KMS-11 (cell line): Measurements from ENCODE around the gene WBP1.

ENCODE experiments used
- H2AFZ ChIP-seq: fragments of 200-600 bp; sonication (generic); 2 replicates; pipeline ENCODE4 v1.6.1; 2016; ENCODE audit warnings: antibody characterized with exemption, mixed run types, low read depth
- H3K27ac ChIP-seq: fragments of 200-600 bp; sonication (generic); 2 replicates; pipeline ENCODE4 v1.6.1; 2016; ENCODE audit warnings: mild to moderate bottlenecking, mixed run types
- H3K27me3 ChIP-seq: fragments of 200-600 bp; sonication (generic); 2 replicates; pipeline ENCODE4 v1.6.1; 2017; ENCODE audit warnings: mild to moderate bottlenecking, low read depth, mixed run types, moderate library complexity; ENCODE audit not compliant: insufficient read depth
- H3K36me3 ChIP-seq: fragments of 200-600 bp; sonication (generic); 2 replicates; pipeline ENCODE4 v1.6.1; 2017; ENCODE audit warnings: mild to moderate bottlenecking, mixed run types; ENCODE audit not compliant: insufficient read depth
- H3K4me1 ChIP-seq: fragments of 200-600 bp; sonication (generic); 2 replicates; pipeline ENCODE4 v1.6.1; 2016; ENCODE audit warnings: mild to moderate bottlenecking, low read depth, mixed run types; ENCODE audit not compliant: poor library complexity, severe bottlenecking
- H3K4me2 ChIP-seq: fragments of 200-600 bp; sonication (generic); 2 replicates; pipeline ENCODE4 v1.7.0; 2016; ENCODE audit warnings: mild to moderate bottlenecking, mixed run types
- H3K4me3 ChIP-seq: fragments of 200-600 bp; sonication (generic); IDR thresholded peaks from 2 replicates; pipeline ENCODE4 v1.6.1; 2017; ENCODE audit warnings: low read depth, low read length, mixed read lengths; ENCODE audit not compliant: insufficient read depth
- H3K79me2 ChIP-seq: fragments of 200-600 bp; sonication (generic); 2 replicates; pipeline ENCODE4 v1.6.1; 2016; ENCODE audit warnings: low read depth, mixed run types; ENCODE audit not compliant: insufficient read depth
- H3K9ac ChIP-seq: fragments of 200-600 bp; sonication (generic); 2 replicates; pipeline ENCODE4 v1.6.1; 2016; ENCODE audit warnings: mild to moderate bottlenecking, mixed run types
- H4K20me1 ChIP-seq: fragments of 200-600 bp; sonication (generic); 2 replicates; pipeline ENCODE4 v1.6.1; 2016; ENCODE audit warnings: mild to moderate bottlenecking, mixed run types; ENCODE audit not compliant: insufficient read depth
- TF ChIP-seq, protein P1 (sequence below): fragments of 200-600 bp; sonication (generic); conservative IDR thresholded peaks from 2 replicates; pipeline ENCODE4 v1.6.1; 2017; ENCODE audit warnings: low read depth, mild to moderate bottlenecking, antibody characterized with exemption, low read length, moderate library complexity, mixed read lengths

The WBP1 gene

DNA sequence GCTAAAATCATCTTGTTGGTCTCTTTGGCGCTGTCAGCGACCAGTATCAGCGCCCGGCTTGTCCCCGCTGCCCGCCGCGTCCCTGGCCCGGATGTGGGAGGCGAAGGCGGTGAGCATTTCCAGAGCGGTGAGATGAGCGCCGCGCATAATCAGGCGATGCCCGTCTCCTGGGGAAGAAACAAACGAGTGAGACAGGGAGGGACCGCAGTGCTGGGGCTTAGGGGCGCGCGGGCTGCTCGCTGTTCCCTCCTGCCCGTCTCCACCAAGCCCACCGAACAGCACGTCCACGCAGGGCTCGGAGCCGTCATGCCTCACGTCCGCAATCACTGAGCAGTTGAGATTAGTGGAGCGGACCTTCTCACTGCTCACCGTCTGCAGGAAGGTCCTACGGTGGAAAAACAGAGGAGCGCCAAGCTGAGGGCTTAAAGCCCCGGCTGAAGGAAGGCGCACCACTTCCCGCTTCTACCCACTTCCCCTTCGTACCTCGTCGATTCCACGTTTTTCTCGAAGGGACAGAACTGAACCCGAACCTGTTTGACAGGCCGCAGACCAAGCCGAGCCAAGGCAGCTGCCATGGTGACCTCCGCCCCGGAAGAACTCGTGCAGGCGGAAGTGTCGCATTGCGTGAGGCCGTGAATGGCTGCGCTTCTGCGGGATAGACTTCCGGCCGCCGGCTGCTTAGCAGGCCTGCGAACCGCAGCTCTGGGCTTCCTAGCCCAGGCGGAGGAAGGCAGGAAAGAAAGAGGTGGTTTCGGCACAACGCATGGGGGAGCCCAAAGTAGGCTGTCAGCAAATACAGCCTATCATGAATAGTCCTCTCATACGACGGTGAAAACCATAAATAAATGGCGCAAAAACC, 14.1 kb downstream of the WBP1 start, which contains the start of gene MRPL53:
MRPL53 (minus strand) TSS at position 595 of the 859 bp plus-strand sequence; CDS start at position 575, 20 bp downstream.
- Histone ChIP-seq H3K79me2 (peaks cover 7% of the 10 kb centered on the region; the same call in 1 of the 2 replicates), H3K27me3 (no peaks in the 10 kb centered on the region), H4K20me1 (no peaks in the 10 kb centered on the region), H3K27ac (peak within 1 kb of the TSS; percentile 78), H3K36me3 (no peaks in the 10 kb centered on the region), H3K4me3 (peak within 1 kb of the TSS; percentile 87), H3K4me2 (peak within 1 kb of the TSS; percentile 72), H3K9ac (peak within 1 kb of the TSS; percentile 61), H3K4me1 (peaks cover 26% of the 10 kb centered on the region), H2AFZ (peak within 1 kb of the TSS; percentile 60)
- TF ChIP-seq, protein P1, sequence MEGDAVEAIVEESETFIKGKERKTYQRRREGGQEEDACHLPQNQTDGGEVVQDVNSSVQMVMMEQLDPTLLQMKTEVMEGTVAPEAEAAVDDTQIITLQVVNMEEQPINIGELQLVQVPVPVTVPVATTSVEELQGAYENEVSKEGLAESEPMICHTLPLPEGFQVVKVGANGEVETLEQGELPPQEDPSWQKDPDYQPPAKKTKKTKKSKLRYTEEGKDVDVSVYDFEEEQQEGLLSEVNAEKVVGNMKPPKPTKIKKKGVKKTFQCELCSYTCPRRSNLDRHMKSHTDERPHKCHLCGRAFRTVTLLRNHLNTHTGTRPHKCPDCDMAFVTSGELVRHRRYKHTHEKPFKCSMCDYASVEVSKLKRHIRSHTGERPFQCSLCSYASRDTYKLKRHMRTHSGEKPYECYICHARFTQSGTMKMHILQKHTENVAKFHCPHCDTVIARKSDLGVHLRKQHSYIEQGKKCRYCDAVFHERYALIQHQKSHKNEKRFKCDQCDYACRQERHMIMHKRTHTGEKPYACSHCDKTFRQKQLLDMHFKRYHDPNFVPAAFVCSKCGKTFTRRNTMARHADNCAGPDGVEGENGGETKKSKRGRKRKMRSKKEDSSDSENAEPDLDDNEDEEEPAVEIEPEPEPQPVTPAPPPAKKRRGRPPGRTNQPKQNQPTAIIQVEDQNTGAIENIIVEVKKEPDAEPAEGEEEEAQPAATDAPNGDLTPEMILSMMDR = no peak

DNA sequence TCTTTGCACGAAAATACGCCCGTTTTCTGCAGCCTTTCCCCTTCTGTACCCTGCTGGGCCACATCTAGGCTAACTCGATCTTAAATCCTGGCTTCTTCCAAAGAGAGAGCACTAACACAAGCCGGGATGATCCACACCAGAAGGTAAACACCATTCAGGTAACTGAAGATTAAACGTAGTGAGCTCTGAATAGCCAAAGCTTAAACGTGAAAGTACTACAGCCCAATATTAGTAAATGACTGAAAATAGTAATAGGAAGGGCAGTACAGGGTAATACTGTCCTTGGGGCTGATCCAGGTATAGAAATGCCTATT, 14.7 kb downstream of the WBP1 start:
- Histone ChIP-seq H3K27ac (peak overlapping the region; percentile 78), H3K4me1 (peaks cover 26% of the 10 kb centered on the region), H3K27me3 (no peaks in the 10 kb centered on the region), H3K4me3 (no peak overlapping the region), H3K4me2 (peak overlapping the region; percentile 72), H4K20me1 (no peaks in the 10 kb centered on the region), H3K9ac (peak overlapping the region; percentile 61; the same call in 1 of the 2 replicates), H2AFZ (peak overlapping the region; percentile 60), H3K36me3 (no peaks in the 10 kb centered on the region), H3K79me2 (peaks cover 7% of the 10 kb centered on the region; the same call in 1 of the 2 replicates)
- TF ChIP-seq, protein P1 = no peak

DNA sequence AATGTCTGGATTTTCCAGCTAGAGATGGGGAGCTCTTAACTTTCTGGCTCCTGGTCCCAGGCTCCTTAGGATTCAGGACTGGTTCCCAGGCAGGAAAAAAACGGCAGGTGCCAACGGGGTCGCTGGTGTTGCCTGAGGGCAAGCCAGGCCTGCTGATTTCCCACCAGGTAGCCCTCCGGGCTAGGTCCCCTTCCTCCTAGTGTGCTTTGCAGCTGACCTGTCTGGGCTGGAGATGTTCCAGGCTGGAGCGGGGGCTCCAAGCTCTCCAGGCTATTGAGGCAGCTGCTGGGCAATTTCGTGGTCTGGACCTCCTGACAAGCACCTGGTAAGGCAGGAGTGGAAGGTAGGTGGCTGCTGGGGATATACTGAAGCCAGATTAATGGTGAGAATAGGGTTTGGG, 16.2 kb downstream of the WBP1 start:
- Histone ChIP-seq H3K27ac (no peak overlapping the region), H4K20me1 (no peaks in the 10 kb centered on the region), H2AFZ (no peak overlapping the region), H3K4me2 (no peak overlapping the region), H3K79me2 (peaks cover 7% of the 10 kb centered on the region; the same call in 1 of the 2 replicates), H3K4me1 (peaks cover 28% of the 10 kb centered on the region), H3K4me3 (no peak overlapping the region), H3K27me3 (no peaks in the 10 kb centered on the region), H3K9ac (no peak overlapping the region), H3K36me3 (no peaks in the 10 kb centered on the region)
- TF ChIP-seq, protein P1 = no peak

DNA sequence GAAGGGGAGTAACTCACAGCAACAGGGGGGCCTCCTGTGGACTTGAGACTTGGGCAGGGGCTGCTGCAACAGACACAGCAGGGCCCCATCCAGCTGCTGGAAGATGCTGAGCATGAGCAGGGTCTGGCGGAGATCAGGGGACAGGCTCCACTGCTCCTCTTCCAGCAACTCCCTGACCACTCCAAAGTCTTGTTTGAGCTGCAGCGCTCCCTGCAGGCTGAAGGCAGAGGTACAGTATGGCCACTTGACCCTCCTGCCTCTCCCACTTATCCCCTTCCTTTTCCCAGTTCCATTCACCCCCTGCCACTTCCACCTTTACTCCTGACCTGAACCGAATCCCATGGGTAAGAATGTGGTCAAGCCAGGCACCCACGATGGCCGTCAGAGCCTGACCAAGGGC, 16.7 kb downstream of the WBP1 start:
- Histone ChIP-seq H3K4me3 (no peak overlapping the region), H3K4me1 (peaks cover 25% of the 10 kb centered on the region), H3K4me2 (no peak overlapping the region), H2AFZ (no peak overlapping the region), H4K20me1 (no peaks in the 10 kb centered on the region), H3K27me3 (no peaks in the 10 kb centered on the region), H3K36me3 (no peaks in the 10 kb centered on the region), H3K79me2 (peaks cover 7% of the 10 kb centered on the region; the same call in 1 of the 2 replicates), H3K9ac (no peak overlapping the region), H3K27ac (no peak overlapping the region)
- TF ChIP-seq, protein P1 = peak; percentile 52
